NT2/D1 (cell line): ENCODE data around the gene DNAAF9.

Source experiments
- DNase-seq: peaks from one replicate; pipeline ENCODE4 v3.0.0-alpha.2; 2011; ENCODE audit warnings: low read depth, low spot score
- H3K27me3 ChIP-seq: 2 replicates; pipeline ENCODE4 v1.6.0; 2011; ENCODE audit warnings: mild to moderate bottlenecking; ENCODE audit not compliant: insufficient read length, insufficient read depth
- H3K36me3 ChIP-seq: 2 replicates; pipeline ENCODE4 v1.6.1; 2011; ENCODE audit warnings: mild to moderate bottlenecking, low read length, mixed read lengths; ENCODE audit not compliant: insufficient read depth, insufficient read length
- H3K4me1 ChIP-seq: 2 replicates; pipeline ENCODE4 v1.5.1; 2011; ENCODE audit not compliant: insufficient read depth, insufficient read length
- H3K4me3 ChIP-seq: 2 replicates; pipeline ENCODE4 v1.5.1; 2011; ENCODE audit warnings: low read depth; ENCODE audit not compliant: insufficient read length
- H3K9ac ChIP-seq: 2 replicates; pipeline ENCODE4 v1.6.0; 2011; ENCODE audit warnings: low read depth; ENCODE audit not compliant: insufficient read length
- H3K9me3 ChIP-seq: 2 replicates; pipeline ENCODE4 v1.5.1; 2011; ENCODE audit warnings: mild to moderate bottlenecking, low read length; ENCODE audit not compliant: insufficient read depth
- SUZ12 ChIP-seq: IDR thresholded peaks from 2 replicates; pipeline ENCODE4 v1.6.1; 2011; ENCODE audit not compliant: insufficient read length, insufficient read depth; ENCODE audit errors: extremely low read depth
- YY1 ChIP-seq: IDR thresholded peaks from 2 replicates; pipeline ENCODE4 v1.6.1; 2011; ENCODE audit not compliant: insufficient read length, insufficient read depth
- ZNF274 ChIP-seq: IDR thresholded peaks from 2 replicates; pipeline ENCODE4 v1.6.1; 2011; ENCODE audit warnings: mild to moderate bottlenecking, low read depth, low read length

DNAAF9 gene

GRCh38 chr20:3383878-3384495 is 23.5 kb downstream of the DNAAF9 start:
- Histone ChIP-seq H3K9me3 (peaks cover 12% of the 10 kb centered on the region), H3K9ac (no peak overlapping the region), H3K4me3 (no peak overlapping the region), H3K36me3 (no peaks in the 10 kb centered on the region), H3K4me1 (no peaks in the 10 kb centered on the region), H3K27me3 (no peaks in the 10 kb centered on the region)
- no peak for TF ChIP-seq SUZ12
- no peak for TF ChIP-seq YY1
- TF ChIP-seq ZNF274, result no peak
- DNase-seq, result no peak

GRCh38 chr20:3382836-3383235 is 24.6 kb downstream of the DNAAF9 start:
- TF ChIP-seq SUZ12 (no peak), YY1 (no peak), ZNF274 (no peak)

GRCh38 chr20:3380228-3381070 is 27.0 kb downstream of the DNAAF9 start:
- no peak for DNase-seq
- H3K27me3 ChIP-seq, result no peaks in the 10 kb centered on the region
- H3K9me3 ChIP-seq, result peaks cover 1% of the 10 kb centered on the region
- TF ChIP-seq ZNF274 (no peak), YY1 (no peak), SUZ12 (no peak)
- no peaks in the 10 kb centered on the region for H3K4me1 ChIP-seq
- no peak overlapping the region for H3K4me3 ChIP-seq
- H3K36me3 ChIP-seq, result peaks cover 11% of the 10 kb centered on the region
- H3K9ac ChIP-seq, result no peak overlapping the region

More at GRCh38 chr20:3382836-3383235, 24.6 kb downstream of the DNAAF9 start:
- Histone ChIP-seq H3K4me1 (no peaks in the 10 kb centered on the region), H3K27me3 (no peaks in the 10 kb centered on the region), H3K36me3 (peaks cover 4% of the 10 kb centered on the region), H3K4me3 (no peak overlapping the region), H3K9me3 (peaks cover 12% of the 10 kb centered on the region), H3K9ac (no peak overlapping the region)
- no peak for DNase-seq

- H3K9ac ChIP-seq, result no peak overlapping the region
- no peak overlapping the region for H3K4me3 ChIP-seq
- no peak for TF ChIP-seq YY1
- no peak for TF ChIP-seq ZNF274
- TF ChIP-seq SUZ12, result no peak
- DNase-seq, result no peak
- H3K4me1 ChIP-seq, result no peaks in the 10 kb centered on the region
- H3K27me3 ChIP-seq, result no peaks in the 10 kb centered on the region
- peaks cover 29% of the 10 kb centered on the region for H3K36me3 ChIP-seq
- H3K9me3 ChIP-seq, result no peaks in the 10 kb centered on the region
Observed at GRCh38 chr20:3378138-3378537, 29.3 kb downstream of the DNAAF9 start.

GRCh38 chr20:3377644-3378043 is 29.8 kb downstream of the DNAAF9 start:
- DNase-seq, result no peak
- H3K9me3 ChIP-seq, result no peaks in the 10 kb centered on the region
- H3K27me3 ChIP-seq, result no peaks in the 10 kb centered on the region
- no peak overlapping the region for H3K4me3 ChIP-seq
- no peak overlapping the region for H3K9ac ChIP-seq
- TF ChIP-seq ZNF274, result no peak
- no peak for TF ChIP-seq YY1
- TF ChIP-seq SUZ12, result no peak
- H3K36me3 ChIP-seq, result peaks cover 32% of the 10 kb centered on the region
- no peaks in the 10 kb centered on the region for H3K4me1 ChIP-seq

GRCh38 chr20:3374296-3374695 is 33.2 kb downstream of the DNAAF9 start:
- Histone ChIP-seq H3K27me3 (no peaks in the 10 kb centered on the region), H3K36me3 (peaks cover 43% of the 10 kb centered on the region), H3K4me1 (no peaks in the 10 kb centered on the region), H3K4me3 (no peak overlapping the region), H3K9me3 (no peaks in the 10 kb centered on the region), H3K9ac (no peak overlapping the region)
- DNase-seq, result no peak
- TF ChIP-seq ZNF274, result no peak
- no peak for TF ChIP-seq YY1
- no peak for TF ChIP-seq SUZ12

- H3K9me3 ChIP-seq, result no peaks in the 10 kb centered on the region
- TF ChIP-seq ZNF274 (no peak), YY1 (no peak), SUZ12 (no peak)
- no peaks in the 10 kb centered on the region for H3K27me3 ChIP-seq
- no peaks in the 10 kb centered on the region for H3K4me1 ChIP-seq
- DNase-seq, result no peak
- no peak overlapping the region for H3K9ac ChIP-seq
- H3K36me3 ChIP-seq, result peaks cover 39% of the 10 kb centered on the region
- H3K4me3 ChIP-seq, result no peak overlapping the region
Observed at GRCh38 chr20:3371754-3372153, 35.7 kb downstream of the DNAAF9 start.

GRCh38 chr20:3367089-3367488 is 40.4 kb downstream of the DNAAF9 start:
- Histone ChIP-seq H3K4me3 (no peak overlapping the region), H3K9ac (no peak overlapping the region), H3K4me1 (no peaks in the 10 kb centered on the region), H3K27me3 (no peaks in the 10 kb centered on the region), H3K36me3 (peaks cover 10% of the 10 kb centered on the region), H3K9me3 (no peaks in the 10 kb centered on the region)
- no peak for DNase-seq
- TF ChIP-seq SUZ12 (no peak), YY1 (no peak), ZNF274 (no peak)
